ENCODE data around the gene SGMS1.

DNA sequence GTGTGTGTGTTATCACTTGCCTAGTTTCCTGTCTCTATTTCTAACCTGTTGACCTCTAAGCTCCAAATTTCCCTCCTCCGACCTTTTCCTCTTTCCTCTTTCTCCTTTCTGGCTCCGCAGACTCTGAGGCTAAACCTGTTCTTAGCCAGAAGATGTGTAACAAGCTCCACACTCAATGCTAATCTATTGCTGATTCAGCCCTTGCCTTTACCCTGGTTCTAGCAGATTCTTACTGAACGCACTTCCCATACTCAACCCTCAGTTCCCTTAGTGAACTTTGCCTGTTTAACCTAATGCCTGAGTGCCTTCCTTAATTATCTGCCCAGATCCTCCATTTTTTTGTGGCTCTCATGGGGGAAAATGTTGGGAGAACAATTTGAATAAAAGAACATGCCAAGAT is 30.0 kb upstream of the SGMS1 start:
- TF ChIP-seq EZH2 (IDR thresholded peaks at IDR 0.05; ENCODE audit: borderline replicate concordance, low read depth, low read length, severe bottlenecking) (no peak), POLR2AphosphoS5 (IDR thresholded peaks at IDR 0.05; ENCODE audit: insufficient read depth, low read depth, low read length) (no peak)
- TF ChIP-seq, protein P1, sequence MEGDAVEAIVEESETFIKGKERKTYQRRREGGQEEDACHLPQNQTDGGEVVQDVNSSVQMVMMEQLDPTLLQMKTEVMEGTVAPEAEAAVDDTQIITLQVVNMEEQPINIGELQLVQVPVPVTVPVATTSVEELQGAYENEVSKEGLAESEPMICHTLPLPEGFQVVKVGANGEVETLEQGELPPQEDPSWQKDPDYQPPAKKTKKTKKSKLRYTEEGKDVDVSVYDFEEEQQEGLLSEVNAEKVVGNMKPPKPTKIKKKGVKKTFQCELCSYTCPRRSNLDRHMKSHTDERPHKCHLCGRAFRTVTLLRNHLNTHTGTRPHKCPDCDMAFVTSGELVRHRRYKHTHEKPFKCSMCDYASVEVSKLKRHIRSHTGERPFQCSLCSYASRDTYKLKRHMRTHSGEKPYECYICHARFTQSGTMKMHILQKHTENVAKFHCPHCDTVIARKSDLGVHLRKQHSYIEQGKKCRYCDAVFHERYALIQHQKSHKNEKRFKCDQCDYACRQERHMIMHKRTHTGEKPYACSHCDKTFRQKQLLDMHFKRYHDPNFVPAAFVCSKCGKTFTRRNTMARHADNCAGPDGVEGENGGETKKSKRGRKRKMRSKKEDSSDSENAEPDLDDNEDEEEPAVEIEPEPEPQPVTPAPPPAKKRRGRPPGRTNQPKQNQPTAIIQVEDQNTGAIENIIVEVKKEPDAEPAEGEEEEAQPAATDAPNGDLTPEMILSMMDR (IDR thresholded peaks at IDR 0.05; ENCODE audit: extremely low read depth in 1 of 2, insufficient read depth in 1 of 2, low read depth in 1 of 2, low read length in 2 of 2), result no peak

Measured in endothelial cell of umbilical vein (primary cell).